Pancreas (tissue), 10 donors: ENCODE results near the gene TMEM217. TPM values are rescaled to one million over a fixed set of nuclear protein-coding genes. Genes with fewer than 3 reads are reported as not detected.

ENCODE experiments used
- ATAC-seq, 4 donors: fragments of 200-7000 bp; cut with Tn5 transposase; one replicate each; pipeline versions ENCODE4 v1.8.0 to v1.9.1; 2020; ENCODE audit warnings: mild to moderate bottlenecking in 4 of 4, moderate library complexity in 4 of 4
- DNase-seq, 6 donors: peaks; one replicate each; pipeline ENCODE4 v3.0.0-alpha.2; 2020
- FAIRE-seq: peaks from 2 replicates; lab custom pipeline; 2012; peaks lifted over from hg19 to GRCh38; lab: Jason Lieb, UNC
- H3K27ac ChIP-seq, 4 donors: fragments of 200-600 bp; sonication (generic); 1 replicate in 3 of 4; 2 replicates in 1 of 4; pipeline versions ENCODE4 v1.5.0 to v1.8.0; 2020
- H3K27me3 ChIP-seq, 4 donors: fragments of 200-600 bp; one replicate each; pipeline ENCODE4 v1.8.0; 2021
- H3K36me3 ChIP-seq, 3 donors: fragments of 200-600 bp; sonication (generic) in 1 of 3; one replicate each; pipeline versions ENCODE4 v1.5.0 to v1.8.0; 2020 to 2021
- H3K4me1 ChIP-seq, 3 donors: fragments of 200-600 bp; one replicate each; pipeline ENCODE4 v1.8.0; 2021
- H3K4me3 ChIP-seq, 4 donors: fragments of 200-600 bp; sonication (generic) in 2 of 4; one replicate each; pipeline versions ENCODE4 v1.5.0 to v1.8.0; 2020 to 2021
- H3K9me3 ChIP-seq, 4 donors: fragments of 200-600 bp; one replicate each; pipeline ENCODE4 v1.8.0; 2021
- CTCF ChIP-seq, 4 donors: fragments of 200-600 bp; sonication (generic) in 3 of 4; IDR thresholded peaks; one replicate each; pipeline versions ENCODE4 v1.5.0 to v1.8.0; 2021; ENCODE audit warnings: antibody characterized with exemption in 4 of 4
- WGBS, 2 donors: extraction: QIAGEN DNeasy Blood & Tissue Kit; methylation state at CpG; one replicate each; pipeline ENCODE4 v1.1.7; 2013; 5-methylcytosine and 5-hydroxymethylcytosine counted together
- intact Hi-C, 3 donors: fragments of 100-400 bp; cut with DNase I; formaldehyde crosslinking; loops; one replicate each; pipeline versions ENCODE4 v1.11.1 to v1.14.2; 2022
- polyA plus RNA-seq, 2 donors: library from polyadenylated mRNA; stranded (reverse); fragments of 200-250 nt; gene quantifications; one replicate each; pipeline ENCODE4 v1.2.3, GENCODE V29; 2013
- total RNA-seq, 6 donors: library from RNA; stranded (reverse); fragmentation: NEBNext Ultra II Directional in 4 of 6; extraction: Animal tissue kit (Norgen Biotek cat#: 25700) in 4 of 6; gene quantifications; one replicate each; pipeline versions ENCODE4 v1.2.1 to v1.2.4, GENCODE V29; 2021 to 2023
- donor health status: healthy with polysubstance abuse.
- donor health status: DM: no; HTN: no; CAD: no; lungs with moderate emphysema.
- donor health status: DM: no; HTN: no; CAD: no.
- donor health status: control.
- donor health status: control.
- donor health status: Bipolar disorder and iron deficiency.
- donor health status: DM: yes; HTN: yes; CAD: no.
- donor health status: DM: no; HTN: no; CAD: no.
- donor health status: DM: no; HTN: no; CAD: no.
- donor health status: DM: yes; HTN: yes; CAD: no.

TMEM217 gene
- total and polyA plus RNA-seq, 8 donors: 0.19 to 2.1 (median 1.3) TPM

- Histone ChIP-seq H3K9me3 (no peaks in the 10 kb centered on the region), H3K27me3 (no peaks in the 10 kb centered on the region), H3K4me1 (no peaks in the 10 kb centered on the region), H3K36me3 (no peaks in the 10 kb centered on the region), H3K27ac (no peak overlapping the region), H3K4me3 (no peak overlapping the region)
- FAIRE-seq: no peak
- no peak for ATAC-seq
- TF ChIP-seq CTCF (IDR thresholded peaks at IDR 0.05): no peak
- WGBS, 2 donors: 83 to 91% methylated on average over 4 of the region's 4 CpGs
- DNase-seq: no peak
- intact Hi-C loops: no loop called here
Measured at GRCh38 chr6:37251211-37251780, 6.6 kb downstream of the TMEM217 start.

- H3K27me3 ChIP-seq: no peaks in the 10 kb centered on the region
- H3K4me3 ChIP-seq: no peak overlapping the region
- FAIRE-seq (peak; percentile 88), ATAC-seq (peak; percentile 83 to 94 (median 88)), DNase-seq (peak; percentile 64 to 93 (median 86))
- peak overlapping the region; percentile 66 to 91 (median 88) for H3K27ac ChIP-seq
- WGBS, 2 donors: 23 to 27% methylated on average over 6 of the region's 6 CpGs
- peaks cover 17 to 36% (median 18%) of the 10 kb centered on the region in 3 donors for H3K4me1 ChIP-seq
- intact Hi-C loops: no loop called here
- TF ChIP-seq CTCF (IDR thresholded peaks at IDR 0.05): no peak
- no peaks in the 10 kb centered on the region for H3K36me3 ChIP-seq
- no peaks in the 10 kb centered on the region for H3K9me3 ChIP-seq
Measured at GRCh38 chr6:37244430-37245310, 13.3 kb downstream of the TMEM217 start.

- intact Hi-C loops: no loop called here
- Histone ChIP-seq H3K27ac (peak overlapping the region; percentile 52 to 90 (median 71)), H3K4me3 (no peak overlapping the region), H3K27me3 (no peaks in the 10 kb centered on the region), H3K4me1 (peaks cover 17 to 42% (median 19%) of the 10 kb centered on the region in 3 donors), H3K9me3 (no peaks in the 10 kb centered on the region), H3K36me3 (no peaks in the 10 kb centered on the region)
- no peak for FAIRE-seq
- no peak for DNase-seq
- WGBS, 2 donors: 63 to 68% methylated on average over 3 of the region's 3 CpGs
- no peak for TF ChIP-seq CTCF (IDR thresholded peaks at IDR 0.05)
- no peak for ATAC-seq
Measured at GRCh38 chr6:37243816-37244370, 14.1 kb downstream of the TMEM217 start.

- no peak for DNase-seq
- no peak for ATAC-seq
- Histone ChIP-seq H3K4me3 (no peak overlapping the region), H3K27ac (peak overlapping the region in 3 of 4 donors; percentile 6 to 90 (median 85)), H3K36me3 (no peaks in the 10 kb centered on the region), H3K27me3 (no peaks in the 10 kb centered on the region), H3K9me3 (no peaks in the 10 kb centered on the region), H3K4me1 (peaks cover 17 to 44% (median 19%) of the 10 kb centered on the region in 3 donors)
- no peak for FAIRE-seq
- no peak for TF ChIP-seq CTCF (IDR thresholded peaks at IDR 0.05)
- intact Hi-C loops: no loop called here
- WGBS, 2 donors: 95 to 97% methylated on average over 8 of the region's 8 CpGs
Measured at GRCh38 chr6:37243131-37243815, 14.7 kb downstream of the TMEM217 start.
